NCI-H1105 treated with DMSO at 0.1 percent for 48 hours (cell line): ENCODE data around the gene POLR2C.

ENCODE experiments used
- DNase-seq: peaks from one replicate; lab custom pipeline; 2025; lab: John Stamatoyannopoulos, UW

POLR2C gene

GRCh38 chr16:57452021-57452420, 10.5 kb upstream of the POLR2C start:
- no peak for DNase-seq

- no peak for DNase-seq
These were observed 491 bp downstream of the POLR2C start for GRCh38 chr16:57462978-57463362.

DNA sequence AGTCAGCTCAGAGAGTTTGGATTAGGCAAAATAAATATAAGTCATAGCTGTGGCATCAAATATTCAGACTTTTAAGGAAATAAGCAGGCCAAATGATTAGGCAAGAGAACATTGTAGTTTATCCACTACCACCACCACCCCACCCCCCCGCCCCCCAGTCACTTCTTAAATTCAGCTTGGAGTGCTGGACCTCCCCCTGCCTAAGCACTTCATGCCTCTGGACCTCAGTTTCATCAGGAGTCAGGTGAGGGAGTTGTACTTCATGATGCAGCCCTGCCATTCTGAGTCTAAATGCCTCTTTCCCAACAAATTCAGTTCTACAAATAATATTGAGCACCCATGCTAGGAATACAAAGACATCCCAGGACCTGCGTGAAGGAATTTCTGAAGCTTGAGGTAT, 2.0 kb downstream of the POLR2C start:
- no peak for DNase-seq

- no peak for DNase-seq
These were observed 5.9 kb downstream of the POLR2C start for GRCh38 chr16:57468346-57468745.

DNA sequence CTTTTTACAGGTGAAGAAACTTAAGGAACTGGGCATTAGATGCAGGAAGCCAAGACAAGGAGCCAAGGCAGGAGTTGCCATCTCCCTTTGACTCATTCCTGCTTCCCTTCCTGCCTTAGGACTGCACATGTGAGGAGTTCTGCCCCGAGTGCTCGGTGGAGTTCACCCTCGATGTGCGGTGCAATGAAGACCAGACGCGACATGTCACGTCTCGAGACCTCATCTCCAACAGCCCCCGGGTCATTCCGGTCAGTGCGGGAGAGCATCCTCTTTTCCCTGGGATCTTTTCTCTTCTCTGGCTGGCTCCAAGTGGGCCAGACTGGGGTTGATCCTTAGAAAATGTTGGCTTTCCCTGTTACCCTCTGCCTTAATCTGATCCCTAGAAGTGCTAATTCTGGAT, 6.6 kb downstream of the POLR2C start:
- DNase-seq: no peak

GRCh38 chr16:57469917-57470470, 7.5 kb downstream of the POLR2C start:
- no peak for DNase-seq

- DNase-seq: no peak
These were observed 8.2 kb downstream of the POLR2C start for GRCh38 chr16:57470711-57471110.

- no peak for DNase-seq
These were observed 8.7 kb downstream of the POLR2C start for GRCh38 chr16:57471209-57471608.

GRCh38 chr16:57471852-57472664, 9.6 kb downstream of the POLR2C start:
- DNase-seq: no peak

DNA sequence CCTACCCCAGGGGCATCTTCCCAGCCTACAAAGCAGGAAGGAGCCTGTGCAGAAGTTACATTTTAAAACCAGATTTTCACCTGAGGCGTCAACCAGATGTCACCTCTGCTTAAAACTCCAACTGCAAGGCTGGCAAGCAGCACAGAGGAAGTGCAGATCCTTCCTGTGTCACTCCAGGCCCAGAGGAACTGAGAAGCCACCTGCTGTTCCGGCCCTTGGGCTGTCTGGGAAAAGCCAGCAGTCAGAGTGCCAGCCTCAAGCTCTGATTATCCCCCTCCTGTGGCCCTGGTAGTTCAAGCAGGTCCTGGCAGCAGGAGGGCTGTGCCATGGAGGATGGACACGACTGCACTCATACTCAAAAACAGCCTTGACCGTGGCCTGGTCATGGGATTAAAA, 10.2 kb downstream of the POLR2C start:
- DNase-seq: no peak

DNA sequence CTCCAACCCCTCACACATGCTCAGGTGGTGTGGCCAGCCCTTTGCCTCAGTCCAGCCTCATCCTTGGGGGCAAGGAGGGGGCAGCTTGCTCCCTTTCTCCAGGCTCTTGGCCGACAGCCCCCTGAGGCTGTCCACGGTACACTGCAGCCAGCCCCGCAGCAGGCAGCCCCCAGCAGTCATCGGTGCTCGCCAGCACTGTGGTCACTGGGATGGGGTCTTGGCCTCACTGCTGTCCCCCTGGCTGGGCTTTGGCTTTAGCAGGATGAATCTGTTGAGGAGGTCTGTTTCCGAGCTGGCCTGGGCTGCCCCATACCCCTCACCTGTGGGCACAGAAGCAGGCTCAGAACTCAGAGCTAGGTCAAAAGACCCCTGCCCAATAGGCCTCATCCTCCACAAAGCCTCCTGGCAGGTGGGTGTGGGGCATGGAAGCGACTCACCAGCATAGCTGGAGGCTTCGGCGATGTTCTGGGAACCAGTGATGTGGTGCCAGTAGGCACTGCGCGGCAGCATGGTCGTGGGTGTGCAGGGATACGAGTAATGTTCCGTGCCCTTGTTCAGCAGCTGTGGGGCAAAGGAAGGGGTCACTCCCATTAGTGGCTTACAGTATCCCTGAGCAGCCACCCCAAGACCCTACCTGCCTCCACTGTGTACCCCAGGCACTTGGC, 10.8 kb downstream of the POLR2C start:
- no peak for DNase-seq

GRCh38 chr16:57473906-57474305, 11.4 kb downstream of the POLR2C start:
- no peak for DNase-seq

GRCh38 chr16:57474671-57475661, 12.5 kb downstream of the POLR2C start:
- DNase-seq: no peak

DNA sequence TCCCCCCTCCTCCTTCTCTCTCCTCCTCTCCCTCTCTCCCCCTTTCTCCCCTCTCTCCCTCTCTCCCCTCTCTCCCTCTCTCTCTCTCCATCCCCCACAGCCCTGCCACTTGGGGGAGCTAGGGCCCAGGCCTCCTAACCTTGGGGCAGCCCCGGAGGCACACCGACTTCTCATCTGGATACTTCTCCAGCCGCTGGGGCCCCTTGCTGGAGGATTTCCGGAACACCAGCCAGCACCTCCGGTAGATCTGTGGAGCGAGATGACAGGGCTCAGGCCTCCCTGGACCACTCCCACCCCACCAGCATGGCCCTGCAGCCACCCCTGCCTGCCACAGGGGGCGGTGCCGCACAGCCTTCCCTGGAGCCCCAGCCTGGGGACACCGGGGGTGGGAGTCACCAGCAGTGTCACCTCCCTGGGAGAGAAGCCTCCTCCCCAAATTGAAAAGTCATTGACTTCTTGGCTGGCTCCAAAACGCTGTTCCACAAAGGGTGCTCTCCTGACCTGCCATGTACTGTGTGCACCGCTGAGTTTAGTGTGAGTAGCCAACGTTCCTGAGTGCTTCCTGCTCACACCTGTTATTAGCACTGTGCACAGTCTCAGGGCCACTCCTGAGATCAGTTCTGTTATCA, 13.3 kb downstream of the POLR2C start:
- DNase-seq: no peak

DNA sequence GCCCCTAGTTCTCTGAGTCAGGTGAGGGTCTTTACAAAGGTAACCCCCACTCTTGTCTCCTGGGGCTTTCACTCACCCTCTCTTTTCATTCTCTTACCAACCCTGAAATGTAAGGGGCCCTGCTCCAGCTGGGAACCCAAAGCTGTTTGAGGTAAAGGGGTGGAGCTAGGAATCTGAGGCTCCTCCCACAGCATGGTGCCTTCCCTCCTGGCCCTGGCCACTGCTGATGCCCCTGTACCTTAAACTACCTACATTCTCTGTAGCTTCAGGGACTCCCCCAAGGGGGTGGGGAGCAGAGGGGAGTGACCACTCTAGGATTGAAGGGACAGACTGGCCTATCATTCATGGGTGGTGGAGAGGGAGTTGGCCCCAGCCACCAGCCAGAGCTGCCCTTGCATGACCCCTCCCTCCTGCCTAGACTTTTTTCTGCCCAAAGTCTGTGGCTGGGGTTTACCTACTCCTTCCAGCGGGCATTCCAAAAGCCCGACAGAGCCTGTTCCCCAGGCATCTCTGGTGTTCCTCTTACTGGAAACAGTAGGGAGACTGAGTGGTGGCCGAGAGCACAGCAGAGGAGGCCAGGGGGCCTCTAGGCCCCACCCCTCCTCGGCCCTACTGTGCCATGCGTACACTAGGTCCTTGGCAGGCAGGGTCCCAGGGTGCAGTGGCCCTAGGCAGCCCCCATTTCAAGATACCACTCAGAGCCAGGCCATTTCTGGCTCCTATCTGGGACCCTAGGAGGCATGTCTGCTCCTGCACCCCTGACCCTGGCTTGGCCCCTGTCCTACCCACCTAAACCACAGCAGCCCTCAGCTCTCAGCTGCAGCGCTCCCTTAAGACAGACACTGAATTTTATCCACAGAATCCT, 14.3 kb downstream of the POLR2C start:
- no peak for DNase-seq

- DNase-seq: no peak
These were observed 15.2 kb downstream of the POLR2C start for GRCh38 chr16:57477531-57478202.

DNA sequence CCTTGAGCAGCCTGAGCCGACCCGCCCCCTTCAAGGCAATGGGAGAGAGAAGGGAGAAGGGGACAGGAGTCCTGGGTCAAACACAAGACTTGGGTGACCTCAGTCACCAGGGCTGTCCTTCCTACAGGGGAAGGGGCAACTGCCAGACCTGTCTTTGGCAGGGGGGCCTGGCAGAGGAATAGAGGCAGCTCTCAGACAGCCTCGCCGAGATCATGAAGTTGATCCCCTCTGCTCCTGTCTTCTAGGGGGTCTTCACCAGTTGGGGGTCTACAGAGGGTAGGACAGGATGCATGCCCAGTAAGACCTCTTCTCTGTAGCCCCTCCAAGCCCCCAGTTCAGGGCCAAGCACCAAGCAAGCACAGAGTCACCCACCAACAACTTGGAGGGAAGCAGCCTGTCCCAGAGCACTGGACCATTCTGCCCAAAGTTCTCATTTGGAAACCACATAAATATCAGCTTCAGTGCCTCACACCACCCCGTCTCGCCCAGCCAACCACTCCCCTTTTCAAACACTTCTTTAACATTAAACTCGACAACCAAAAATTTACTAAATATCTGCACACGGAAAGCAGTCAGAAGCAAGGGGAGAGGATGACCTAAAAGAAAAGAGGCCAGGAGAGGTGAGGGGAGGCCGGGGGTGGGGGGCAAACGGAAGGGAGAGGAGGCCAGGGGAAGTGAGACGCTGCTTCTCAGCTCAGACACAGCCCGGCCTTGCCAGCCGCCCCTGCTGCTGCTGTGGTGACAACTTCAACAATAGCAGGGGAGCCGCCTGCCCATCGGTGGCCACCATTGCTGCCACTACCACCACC, 16.1 kb downstream of the POLR2C start:
- DNase-seq: peak; percentile 6

DNA sequence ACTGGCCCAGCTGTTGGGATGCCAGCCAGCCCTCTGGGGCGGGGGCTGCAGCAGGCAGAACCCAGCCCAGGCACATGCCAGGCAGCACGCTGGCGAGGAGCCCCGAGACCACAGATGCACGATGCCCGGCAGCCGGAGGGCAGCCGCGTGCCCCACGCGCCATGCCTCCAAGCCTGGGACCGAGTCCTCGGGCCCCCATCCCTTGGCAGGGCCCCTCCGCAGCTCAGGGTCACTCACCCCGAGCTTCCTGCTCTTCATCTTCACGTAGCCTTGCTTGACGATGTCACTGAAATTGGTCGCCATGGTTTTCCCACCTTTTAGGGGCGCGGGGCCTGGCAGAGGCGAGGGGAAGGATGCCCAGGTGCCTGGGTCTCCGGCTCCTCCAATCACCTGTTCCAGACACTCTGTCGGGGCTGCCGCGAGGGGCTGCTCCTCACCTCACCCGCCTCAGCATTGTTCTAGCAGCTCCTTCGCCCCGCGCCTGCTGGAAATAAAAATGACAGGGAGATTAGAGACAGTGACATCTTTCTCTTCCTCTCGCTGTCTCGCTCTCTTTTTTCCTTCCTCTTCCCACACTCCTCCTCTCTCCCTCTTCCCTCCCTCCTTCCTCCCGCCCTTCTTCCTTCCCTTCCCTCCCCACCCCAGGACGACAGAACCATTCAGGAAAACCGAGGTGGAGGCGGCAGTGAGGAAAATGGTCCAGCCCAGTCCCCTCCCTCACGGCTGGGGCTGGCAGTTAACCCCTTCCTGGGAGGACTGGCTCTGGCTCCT, 16.9 kb downstream of the POLR2C start:
- peak; percentile 48 for DNase-seq
